Activated naive CD8-positive, alpha-beta T cell treated with anti-CD3 and anti-CD28 coated beads, Interleukin-2, amount 50 U/mL, for 24 hours (primary cell): Measurements from ENCODE around the gene SCYL1.

Experiments
- ATAC-seq: fragments of 150-1000 bp; cut with Tn5 transposase; one replicate; pipeline ENCODE4 v1.10.0; 2021
- DNase-seq: peaks from one replicate; pipeline ENCODE4 v3.0.0; 2021
- H3K27ac Mint-ChIP-seq: one replicate; pipeline ENCODE4 v1.8.0; 2021; ENCODE audit warnings: mild to moderate bottlenecking, mixed read lengths
- H3K27me3 Mint-ChIP-seq: one replicate; pipeline ENCODE4 v1.8.0; 2021; ENCODE audit warnings: mixed read lengths
- H3K36me3 Mint-ChIP-seq: one replicate; pipeline ENCODE4 v1.8.0; 2021; ENCODE audit warnings: low read depth, mixed read lengths
- H3K4me1 Mint-ChIP-seq: one replicate; pipeline ENCODE4 v1.8.0; 2021; ENCODE audit warnings: mixed read lengths
- H3K4me3 Mint-ChIP-seq: one replicate; pipeline ENCODE4 v1.8.0; 2021; ENCODE audit warnings: mild to moderate bottlenecking, moderate library complexity, mixed read lengths
- H3K9me3 Mint-ChIP-seq: one replicate; pipeline ENCODE4 v1.8.0; 2021; ENCODE audit warnings: mixed read lengths

SCYL1 gene

GRCh38 chr11:65489706-65490320 lies 35.1 kb upstream of the SCYL1 start:
- Mint-ChIP-seq H3K9me3 (no peaks in the 10 kb centered on the region), H3K27me3 (no peaks in the 10 kb centered on the region), H3K27ac (no peak overlapping the region), H3K4me3 (no peak overlapping the region), H3K36me3 (peaks cover 1% of the 10 kb centered on the region), H3K4me1 (peaks cover 75% of the 10 kb centered on the region)
- no peak for ATAC-seq
- no peak for DNase-seq

GRCh38 chr11:65491163-65491465 lies 33.8 kb upstream of the SCYL1 start:
- Mint-ChIP-seq H3K27ac (no peak overlapping the region), H3K36me3 (peaks cover 1% of the 10 kb centered on the region), H3K9me3 (no peaks in the 10 kb centered on the region), H3K4me1 (peaks cover 76% of the 10 kb centered on the region), H3K27me3 (no peaks in the 10 kb centered on the region), H3K4me3 (no peak overlapping the region)
- no peak for ATAC-seq
- no peak for DNase-seq

- peaks cover 82% of the 10 kb centered on the region for H3K4me1 Mint-ChIP-seq
- peak overlapping the region; percentile 93 for H3K27ac Mint-ChIP-seq
- H3K9me3 Mint-ChIP-seq = no peaks in the 10 kb centered on the region
- no peaks in the 10 kb centered on the region for H3K27me3 Mint-ChIP-seq
- peaks cover 1% of the 10 kb centered on the region for H3K36me3 Mint-ChIP-seq
- no peak for DNase-seq
- no peak for ATAC-seq
- H3K4me3 Mint-ChIP-seq = peak overlapping the region; percentile 25
Measured at GRCh38 chr11:65491614-65492386, 33.1 kb upstream of the SCYL1 start.

GRCh38 chr11:65492387-65492636 lies 32.6 kb upstream of the SCYL1 start:
- H3K36me3 Mint-ChIP-seq = peaks cover 1% of the 10 kb centered on the region
- ATAC-seq (no peak), DNase-seq (no peak)
- H3K27me3 Mint-ChIP-seq = no peaks in the 10 kb centered on the region
- peaks cover 82% of the 10 kb centered on the region for H3K4me1 Mint-ChIP-seq
- no peaks in the 10 kb centered on the region for H3K9me3 Mint-ChIP-seq
- H3K4me3 Mint-ChIP-seq = peak overlapping the region; percentile 25
- H3K27ac Mint-ChIP-seq = peak overlapping the region; percentile 93

- Mint-ChIP-seq H3K36me3 (peaks cover 1% of the 10 kb centered on the region), H3K4me3 (peak overlapping the region; percentile 62), H3K4me1 (peaks cover 77% of the 10 kb centered on the region), H3K27me3 (no peaks in the 10 kb centered on the region), H3K9me3 (no peaks in the 10 kb centered on the region), H3K27ac (peak overlapping the region; percentile 93)
- peak; percentile 45 for ATAC-seq
- no peak for DNase-seq
Measured at GRCh38 chr11:65492637-65493366, 32.1 kb upstream of the SCYL1 start.

GRCh38 chr11:65493367-65494176 lies 31.3 kb upstream of the SCYL1 start:
- H3K27ac Mint-ChIP-seq = peak overlapping the region; percentile 93
- H3K4me1 Mint-ChIP-seq = peaks cover 69% of the 10 kb centered on the region
- H3K9me3 Mint-ChIP-seq = no peaks in the 10 kb centered on the region
- no peak for ATAC-seq
- H3K4me3 Mint-ChIP-seq = peak overlapping the region; percentile 62
- no peak for DNase-seq
- H3K27me3 Mint-ChIP-seq = no peaks in the 10 kb centered on the region
- H3K36me3 Mint-ChIP-seq = peaks cover 1% of the 10 kb centered on the region

- peaks cover 53% of the 10 kb centered on the region for H3K4me1 Mint-ChIP-seq
- no peaks in the 10 kb centered on the region for H3K9me3 Mint-ChIP-seq
- H3K36me3 Mint-ChIP-seq = peaks cover 1% of the 10 kb centered on the region
- H3K27me3 Mint-ChIP-seq = no peaks in the 10 kb centered on the region
- DNase-seq (no peak), ATAC-seq (no peak)
- H3K4me3 Mint-ChIP-seq = no peak overlapping the region
- no peak overlapping the region for H3K27ac Mint-ChIP-seq
Measured at GRCh38 chr11:65496304-65497140, 28.4 kb upstream of the SCYL1 start.

- peaks cover 45% of the 10 kb centered on the region for H3K4me1 Mint-ChIP-seq
- H3K36me3 Mint-ChIP-seq = peaks cover 1% of the 10 kb centered on the region
- DNase-seq (peak; percentile 99), ATAC-seq (peak; percentile 78)
- H3K27me3 Mint-ChIP-seq = no peaks in the 10 kb centered on the region
- H3K9me3 Mint-ChIP-seq = no peaks in the 10 kb centered on the region
- H3K4me3 Mint-ChIP-seq = no peak overlapping the region
- no peak overlapping the region for H3K27ac Mint-ChIP-seq
Measured at GRCh38 chr11:65497141-65498041, 27.5 kb upstream of the SCYL1 start.

GRCh38 chr11:65498042-65498726 lies 26.7 kb upstream of the SCYL1 start:
- Mint-ChIP-seq H3K4me1 (peaks cover 41% of the 10 kb centered on the region), H3K27me3 (no peaks in the 10 kb centered on the region), H3K9me3 (no peaks in the 10 kb centered on the region), H3K27ac (no peak overlapping the region), H3K36me3 (peaks cover 1% of the 10 kb centered on the region), H3K4me3 (no peak overlapping the region)
- DNase-seq = peak; percentile 67
- ATAC-seq = no peak

- DNase-seq (no peak), ATAC-seq (no peak)
- Mint-ChIP-seq H3K36me3 (peaks cover 1% of the 10 kb centered on the region), H3K27ac (no peak overlapping the region), H3K27me3 (no peaks in the 10 kb centered on the region), H3K9me3 (no peaks in the 10 kb centered on the region), H3K4me3 (no peak overlapping the region), H3K4me1 (peaks cover 39% of the 10 kb centered on the region)
Measured at GRCh38 chr11:65498727-65498976, 26.2 kb upstream of the SCYL1 start.

- no peaks in the 10 kb centered on the region for H3K27me3 Mint-ChIP-seq
- DNase-seq = peak; percentile 94
Measured at GRCh38 chr11:65498977-65499712, 25.7 kb upstream of the SCYL1 start, which contains the start of gene MALAT1. MALAT1 (plus strand) TSS chr11:65499045.

GRCh38 chr11:65499713-65500386 lies 25.0 kb upstream of the SCYL1 start:
- Mint-ChIP-seq H3K27me3 (no peaks in the 10 kb centered on the region), H3K36me3 (no peaks in the 10 kb centered on the region), H3K9me3 (no peaks in the 10 kb centered on the region), H3K4me3 (no peak overlapping the region), H3K4me1 (peaks cover 37% of the 10 kb centered on the region), H3K27ac (no peak overlapping the region)
- no peak for DNase-seq
- no peak for ATAC-seq

More at GRCh38 chr11:65498977-65499712, 25.7 kb upstream of the SCYL1 start, which contains the start of gene MALAT1:
- no peaks in the 10 kb centered on the region for H3K9me3 Mint-ChIP-seq
- H3K36me3 Mint-ChIP-seq = peaks cover 1% of the 10 kb centered on the region
- no peak within 1 kb of the TSS for H3K27ac Mint-ChIP-seq
- ATAC-seq = no peak
- peaks cover 37% of the 10 kb centered on the region for H3K4me1 Mint-ChIP-seq
- no peak within 1 kb of the TSS for H3K4me3 Mint-ChIP-seq
